ENCODE data around the gene SLC35E4.
"Not testable (repeated sequence)": the region's sequence is repeated elsewhere in the genome, so short reads cannot be mapped to it uniquely, and the experiment has no call there.

Gene SLC35E4

GRCh38 chr22:30609260-30610185 lies 26.1 kb upstream of the SLC35E4 start:
- intact Hi-C loops (cut with DNase I), result no loop called here
- DNase-seq, result peak in 1 of 10 donors; percentile 58

GRCh38 chr22:30610299-30610698 lies 25.3 kb upstream of the SLC35E4 start:
- DNase-seq, result peak in 6 of 10 donors; percentile 37 to 91 (median 48)
- intact Hi-C loops (cut with DNase I), result no loop called here

DNA sequence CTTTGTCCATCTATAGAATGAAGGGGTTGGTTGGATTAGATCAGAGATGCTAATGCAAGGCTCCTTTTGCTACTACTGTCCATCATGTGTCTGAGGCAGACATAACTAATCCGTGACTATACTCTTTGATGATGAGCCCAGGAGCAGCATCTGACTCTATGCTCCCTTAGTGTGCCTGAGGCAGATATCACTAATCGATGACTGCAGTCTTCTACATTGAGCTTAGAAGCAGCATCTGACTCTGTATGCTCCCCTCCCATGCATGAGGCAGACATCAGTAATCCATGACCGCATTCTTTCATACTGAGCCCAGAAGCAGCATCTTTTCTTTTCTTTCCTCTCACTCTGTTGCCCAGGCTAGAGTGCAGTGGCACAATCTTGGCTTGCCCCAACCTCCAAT lies 24.4 kb upstream of the SLC35E4 start:
- no peak for DNase-seq
- intact Hi-C loops (cut with DNase I), result no loop called here

- intact Hi-C loops (cut with DNase I), result no loop called here
- DNase-seq, result peak in 1 of 10 donors; percentile 38
Measured at GRCh38 chr22:30612789-30613188, 22.8 kb upstream of the SLC35E4 start.

DNA sequence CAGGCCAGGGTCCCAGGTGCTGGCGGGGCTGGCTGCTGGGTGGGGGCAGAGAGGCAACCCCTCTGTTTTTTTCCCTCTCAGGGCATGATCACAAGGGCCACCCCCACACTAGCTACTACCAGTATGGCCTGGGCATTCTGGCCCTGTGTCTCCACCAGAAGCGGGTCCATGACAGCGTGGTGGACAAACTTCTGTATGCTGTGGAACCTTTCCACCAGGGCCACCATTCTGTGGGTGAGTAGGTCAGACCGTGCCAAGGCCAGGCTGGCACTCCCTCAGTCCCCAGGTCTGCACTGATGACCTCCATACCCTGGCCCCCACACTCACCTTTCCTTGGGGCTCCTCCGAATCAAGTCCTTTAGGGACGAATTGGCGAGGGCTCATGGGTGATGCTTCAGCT lies 21.3 kb upstream of the SLC35E4 start:
- intact Hi-C loops (cut with DNase I), result no loop called here
- peak in 2 of 10 donors; percentile 55 to 71 for DNase-seq

- intact Hi-C loops (cut with DNase I), result no loop called here
- peak in 1 of 10 donors; percentile 20 for DNase-seq
Measured at GRCh38 chr22:30614879-30615278, 20.7 kb upstream of the SLC35E4 start.

DNA sequence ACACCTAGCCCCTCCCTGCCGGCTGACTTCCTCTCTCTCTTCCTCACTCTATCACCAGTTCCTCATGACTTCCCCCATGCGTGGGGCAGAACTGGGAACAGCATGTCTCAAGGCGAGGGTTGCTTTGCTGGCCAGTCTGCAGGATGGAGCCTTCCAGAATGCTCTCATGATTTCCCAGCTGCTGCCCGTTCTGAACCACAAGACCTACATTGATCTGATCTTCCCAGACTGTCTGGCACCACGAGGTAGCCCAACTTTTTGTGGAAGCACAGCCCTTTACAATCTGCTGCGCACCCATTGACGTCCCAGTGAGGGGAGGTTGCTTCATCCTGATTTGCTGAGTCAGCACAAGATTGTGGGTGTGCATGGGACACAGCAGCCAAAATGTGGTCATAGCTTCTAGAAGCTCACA lies 20.0 kb upstream of the SLC35E4 start:
- intact Hi-C loops (cut with DNase I), result no loop called here
- peak in 1 of 10 donors; percentile 22 for DNase-seq

DNA sequence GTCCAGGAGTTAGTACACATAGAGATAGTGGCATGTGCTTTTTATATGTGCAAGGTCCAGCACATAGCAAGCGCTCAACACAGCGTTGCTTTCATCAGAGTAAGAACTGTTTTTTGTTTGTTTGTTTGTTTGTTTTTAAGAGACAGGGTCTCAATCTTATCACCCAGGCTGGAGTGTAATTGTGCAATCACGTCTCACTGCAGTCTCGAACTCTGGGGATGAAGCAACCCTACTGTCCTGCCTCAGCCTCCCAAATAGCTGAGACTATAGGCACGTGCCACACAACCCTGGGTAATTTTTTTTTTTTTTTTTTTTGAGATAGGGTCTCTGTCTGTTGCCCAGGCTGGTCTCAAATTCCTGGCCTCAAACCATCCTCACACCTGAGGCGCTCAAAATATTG lies 17.8 kb upstream of the SLC35E4 start:
- DNase-seq, result no peak
- intact Hi-C loops (cut with DNase I), result no loop called here

- DNase-seq; intact Hi-C loops (cut with DNase I): not testable (repeated sequence)
Measured at GRCh38 chr22:30619909-30620308, 15.7 kb upstream of the SLC35E4 start.

DNA sequence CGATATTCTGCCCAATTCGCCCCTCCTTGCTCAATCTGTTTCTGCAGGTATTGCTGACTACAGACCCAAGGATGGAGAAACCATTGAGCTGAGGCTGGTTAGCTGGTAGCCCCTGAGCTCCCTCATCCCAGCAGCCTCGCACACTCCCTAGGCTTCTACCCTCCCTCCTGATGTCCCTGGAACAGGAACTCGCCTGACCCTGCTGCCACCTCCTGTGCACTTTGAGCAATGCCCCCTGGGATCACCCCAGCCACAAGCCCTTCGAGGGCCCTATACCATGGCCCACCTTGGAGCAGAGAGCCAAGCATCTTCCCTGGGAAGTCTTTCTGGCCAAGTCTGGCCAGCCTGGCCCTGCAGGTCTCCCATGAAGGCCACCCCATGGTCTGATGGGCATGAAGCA lies 9.2 kb upstream of the SLC35E4 start:
- intact Hi-C loops (cut with DNase I), result no loop called here
- DNase-seq, result no peak

GRCh38 chr22:30627471-30627870 lies 8.1 kb upstream of the SLC35E4 start:
- intact Hi-C loops (cut with DNase I), result no loop called here
- DNase-seq, result no peak

GRCh38 chr22:30628491-30628890 lies 7.1 kb upstream of the SLC35E4 start:
- intact Hi-C loops (cut with DNase I), result no loop called here

DNA sequence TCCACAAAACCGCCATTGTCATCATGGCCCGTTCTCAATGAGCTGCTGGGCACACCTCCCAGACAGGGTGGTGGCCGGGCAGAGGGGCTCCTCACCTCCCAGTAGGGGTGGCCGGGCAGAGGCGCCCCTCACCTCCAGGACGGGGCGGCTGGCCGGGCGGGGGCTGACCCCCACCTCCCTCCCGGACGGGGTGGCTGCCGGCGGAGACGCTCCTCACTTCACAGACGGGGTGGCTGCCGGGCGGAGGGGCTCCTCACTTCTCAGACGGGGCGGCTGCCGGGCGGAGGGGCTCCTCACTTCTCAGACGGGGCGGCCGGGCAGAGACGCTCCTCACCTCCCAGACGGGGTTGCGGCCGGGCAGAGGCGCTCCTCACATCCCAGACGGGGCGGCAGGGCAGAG lies 4.1 kb upstream of the SLC35E4 start:
- intact Hi-C loops (cut with DNase I); DNase-seq: not testable (repeated sequence)

More at GRCh38 chr22:30628491-30628890, 7.1 kb upstream of the SLC35E4 start:
- DNase-seq, result peak in 4 of 10 donors; percentile 34 to 88 (median 64)

GRCh38 chr22:30634471-30635233 lies 929 bp upstream of the SLC35E4 start:
- intact Hi-C loops (cut with DNase I), result loop anchor here (1.0 to 2.0 kb wide), 3 partner anchors 60 to 286 kb away; partner anchors contain the start of gene OSBP2
- peak; percentile 78 to 99 (median 93) for DNase-seq

DNA sequence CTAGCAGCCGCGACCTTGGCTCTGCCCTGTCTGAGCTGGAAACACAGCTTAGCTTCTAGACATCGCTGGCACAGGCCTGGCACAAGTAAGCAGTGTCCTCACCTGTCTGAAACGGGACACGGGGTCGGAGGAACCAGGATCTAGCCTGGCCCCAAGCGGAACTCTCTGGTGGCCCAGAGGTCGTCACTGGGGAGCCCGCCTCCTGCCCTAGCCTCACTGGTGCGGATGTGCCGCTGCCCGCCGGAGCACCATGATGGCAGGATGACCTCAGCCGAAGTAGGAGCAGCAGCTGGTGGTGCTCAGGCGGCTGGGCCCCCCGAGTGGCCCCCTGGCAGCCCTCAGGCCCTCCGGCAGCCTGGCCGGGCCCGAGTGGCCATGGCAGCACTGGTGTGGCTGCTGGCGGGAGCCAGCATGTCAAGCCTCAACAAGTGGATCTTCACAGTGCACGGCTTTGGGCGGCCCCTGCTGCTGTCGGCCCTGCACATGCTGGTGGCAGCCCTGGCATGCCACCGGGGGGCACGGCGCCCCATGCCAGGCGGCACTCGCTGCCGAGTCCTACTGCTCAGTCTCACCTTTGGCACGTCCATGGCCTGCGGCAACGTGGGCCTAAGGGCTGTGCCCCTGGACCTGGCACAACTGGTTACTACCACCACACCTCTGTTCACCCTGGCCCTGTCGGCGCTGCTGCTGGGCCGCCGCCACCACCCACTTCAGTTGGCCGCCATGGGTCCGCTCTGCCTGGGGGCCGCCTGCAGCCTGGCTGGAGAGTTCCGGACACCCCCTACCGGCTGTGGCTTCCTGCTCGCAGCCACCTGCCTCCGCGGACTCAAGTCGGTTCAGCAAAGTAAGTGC lies 871 bp downstream of the SLC35E4 start:
- intact Hi-C loops (cut with DNase I), result no loop called here
- DNase-seq, result peak in 6 of 10 donors; percentile 10 to 89 (median 36)

DNA sequence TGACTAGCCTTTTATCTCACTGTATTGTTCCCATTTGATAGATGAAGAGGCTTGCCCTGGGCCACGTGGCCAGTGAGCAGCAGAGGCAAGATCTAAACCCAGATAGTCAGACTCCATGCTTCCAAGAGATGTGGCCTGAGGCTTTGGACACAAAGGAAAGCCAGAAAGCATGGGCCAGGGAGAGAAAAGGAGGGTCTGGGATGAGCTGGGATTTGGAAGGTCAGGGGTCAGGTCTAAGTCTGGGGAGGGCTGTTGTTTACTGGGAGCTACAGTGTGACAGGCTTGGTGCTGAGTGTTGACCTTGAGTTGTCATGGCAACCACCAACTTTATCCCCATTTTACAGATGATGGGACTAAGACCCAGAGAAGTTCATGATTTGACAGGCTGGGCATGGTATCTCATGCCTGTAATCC lies 2.1 kb downstream of the SLC35E4 start:
- intact Hi-C loops (cut with DNase I), result no loop called here

DNA sequence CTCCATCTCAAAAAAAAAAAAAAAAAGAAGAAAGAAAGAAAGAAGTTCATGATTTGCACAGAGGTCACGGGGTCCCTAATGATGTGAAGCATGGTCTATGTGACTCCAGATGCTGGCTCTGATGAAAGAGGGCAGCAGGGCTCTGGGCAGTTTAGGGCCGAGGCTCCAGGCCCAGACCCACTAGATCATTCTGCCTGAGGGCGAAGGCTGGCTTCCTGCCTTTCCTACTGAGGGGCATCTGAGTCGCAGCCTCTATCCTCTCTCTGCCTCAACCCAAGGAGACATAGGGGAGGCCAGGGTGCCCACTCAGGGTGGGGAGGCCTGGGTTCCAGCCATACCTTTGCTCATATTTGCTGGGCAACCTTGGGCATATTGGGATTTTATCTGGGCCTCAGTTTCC lies 4.8 kb downstream of the SLC35E4 start:
- DNase-seq, result no peak
- intact Hi-C loops (cut with DNase I), result no loop called here

More for the DNA sequence above, 2.1 kb downstream of the SLC35E4 start:
- no peak for DNase-seq

- DNase-seq, result peak in 1 of 10 donors; percentile 78
- intact Hi-C loops (cut with DNase I), result no loop called here
Measured at GRCh38 chr22:30640839-30641430, 5.4 kb downstream of the SLC35E4 start.

- intact Hi-C loops (cut with DNase I), result no loop called here
Measured at GRCh38 chr22:30643055-30643875, 7.7 kb downstream of the SLC35E4 start.

More at GRCh38 chr22:30643055-30643875, 7.7 kb downstream of the SLC35E4 start:
- peak in 4 of 10 donors; percentile 15 to 89 (median 43) for DNase-seq
